Stomach (tissue), 9 donors: ENCODE measurements around the gene SCP2. TPM values are rescaled to one million over a fixed set of nuclear protein-coding genes. Genes with fewer than 3 reads are reported as not detected.

Experiments used
- DNase-seq, 2 donors: peaks; one replicate each; pipeline versions ENCODE4 v3.0.0 to v3.0.0-alpha.2; 2013 to 2019
- H3K27ac ChIP-seq, 5 donors: fragments of 200-600 bp in 4 of 5; sonication (generic) in 4 of 5; one replicate each; pipeline ENCODE4 v1.5.1; 2013 to 2019; ENCODE audit warnings: mild to moderate bottlenecking in 1 of 5, moderate library complexity in 1 of 5
- H3K27me3 ChIP-seq, 3 donors: fragments of 200-600 bp; sonication (generic); one replicate each; pipeline ENCODE4 v1.5.1; 2017 to 2019; ENCODE audit warnings: mixed run types in 1 of 3
- H3K36me3 ChIP-seq, 4 donors: fragments of 200-600 bp; sonication (generic); 1 replicate in 3 of 4; 2 replicates in 1 of 4; pipeline ENCODE4 v1.5.1; 2016 to 2019
- H3K4me1 ChIP-seq, 4 donors: fragments of 200-600 bp; sonication (generic); one replicate each; pipeline ENCODE4 v1.5.1; 2016 to 2019
- H3K4me3 ChIP-seq, 4 donors: fragments of 200-600 bp; sonication (generic) in 3 of 4; one replicate each; pipeline ENCODE4 v1.5.1; 2016 to 2019; ENCODE audit warnings: mild to moderate bottlenecking in 1 of 4
- H3K9me3 ChIP-seq, 4 donors: fragments of 200-600 bp; sonication (generic); one replicate each; pipeline ENCODE4 v1.5.1; 2016 to 2019
- EP300 ChIP-seq: sonication (generic); formaldehyde crosslinking; IDR thresholded peaks from one replicate; pipeline ENCODE4 v1.6.1; 2017; ENCODE audit warnings: antibody characterized with exemption
- POLR2A ChIP-seq, 4 donors: fragments of 450-650 bp; IDR thresholded peaks; one replicate each; pipeline ENCODE4 v1.6.1; 2016; ENCODE audit warnings: antibody characterized with exemption in 4 of 4, control low read depth in 2 of 4, mild to moderate bottlenecking in 1 of 4, moderate library complexity in 1 of 4
- POLR2AphosphoS5 ChIP-seq, 3 donors: sonication (generic); formaldehyde crosslinking; IDR thresholded peaks; one replicate each; pipeline ENCODE4 v1.6.1; 2016; ENCODE audit warnings: antibody characterized with exemption in 3 of 3
- WGBS, 5 donors: extraction: QIAGEN DNeasy Blood & Tissue Kit in 3 of 5; methylation state at CpG; one replicate each; pipeline versions ENCODE4 v1.1.5 to v1.1.7; 2013 to 2018; 5-methylcytosine and 5-hydroxymethylcytosine counted together
- intact Hi-C: fragments of 100-400 bp; cut with DNase I; formaldehyde crosslinking; loops from one replicate; pipeline ENCODE4 v1.15.1; 2023; ENCODE audit warnings: low total_unique reads
- polyA plus RNA-seq, 3 donors: library from polyadenylated mRNA; stranded (reverse); fragments of 200-250 nt; gene quantifications; one replicate each; pipeline ENCODE4 v1.2.3, GENCODE V29; 2013
- total RNA-seq, 5 donors: library from RNA; depleted of rRNA; stranded (reverse); fragments of >200 nt; gene quantifications; one replicate each; pipeline versions ENCODE4 v1.1.0 to v1.2.3, GENCODE V29; 2014 to 2016
- TF ChIP-seq, protein P1 (sequence below), 7 experiments: fragments of 450-650 bp in 4 of 7; fragments of 200-600 bp in 3 of 7; sonication (generic) in 3 of 7; IDR thresholded peaks; one replicate each; pipeline ENCODE4 v1.5.1; 2016 to 2019; ENCODE audit warnings: antibody characterized with exemption in 7 of 7, control low read depth in 2 of 7, mild to moderate bottlenecking in 1 of 7
- donor health status: healthy with polysubstance abuse.
- donor health status: Bipolar disorder and iron deficiency.
- donor health status: healthy.

The SCP2 gene
- total and polyA plus RNA-seq, 8 donors, result 45.1 to 347 (median 97.0) TPM

DNA sequence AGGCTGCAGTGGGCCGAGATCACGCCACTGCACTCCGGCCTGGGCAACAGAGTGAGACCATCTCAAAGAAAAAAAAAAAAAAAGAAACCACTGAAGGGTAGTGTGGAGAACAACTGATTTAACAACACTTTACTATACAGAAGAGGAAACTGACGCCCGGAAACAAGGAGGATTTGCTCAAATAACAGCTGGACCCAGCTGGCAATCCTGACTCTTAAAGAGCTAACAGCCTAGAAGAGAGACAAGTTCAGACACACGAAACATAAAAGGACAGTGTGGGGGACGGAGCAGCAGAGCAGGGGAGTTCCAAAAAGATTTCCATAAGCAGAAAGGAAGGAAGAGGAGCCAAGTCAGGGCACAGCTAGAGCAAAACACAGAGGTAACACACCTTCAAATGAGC lies 9.9 kb upstream of the SCP2 start:
- H3K36me3 ChIP-seq, result peaks cover 0 to 18% (median 8%) of the 10 kb centered on the region in 4 donors
- no peak overlapping the region for H3K4me3 ChIP-seq
- TF ChIP-seq, protein P1, sequence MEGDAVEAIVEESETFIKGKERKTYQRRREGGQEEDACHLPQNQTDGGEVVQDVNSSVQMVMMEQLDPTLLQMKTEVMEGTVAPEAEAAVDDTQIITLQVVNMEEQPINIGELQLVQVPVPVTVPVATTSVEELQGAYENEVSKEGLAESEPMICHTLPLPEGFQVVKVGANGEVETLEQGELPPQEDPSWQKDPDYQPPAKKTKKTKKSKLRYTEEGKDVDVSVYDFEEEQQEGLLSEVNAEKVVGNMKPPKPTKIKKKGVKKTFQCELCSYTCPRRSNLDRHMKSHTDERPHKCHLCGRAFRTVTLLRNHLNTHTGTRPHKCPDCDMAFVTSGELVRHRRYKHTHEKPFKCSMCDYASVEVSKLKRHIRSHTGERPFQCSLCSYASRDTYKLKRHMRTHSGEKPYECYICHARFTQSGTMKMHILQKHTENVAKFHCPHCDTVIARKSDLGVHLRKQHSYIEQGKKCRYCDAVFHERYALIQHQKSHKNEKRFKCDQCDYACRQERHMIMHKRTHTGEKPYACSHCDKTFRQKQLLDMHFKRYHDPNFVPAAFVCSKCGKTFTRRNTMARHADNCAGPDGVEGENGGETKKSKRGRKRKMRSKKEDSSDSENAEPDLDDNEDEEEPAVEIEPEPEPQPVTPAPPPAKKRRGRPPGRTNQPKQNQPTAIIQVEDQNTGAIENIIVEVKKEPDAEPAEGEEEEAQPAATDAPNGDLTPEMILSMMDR (IDR thresholded peaks at IDR 0.05), result no peak
- TF ChIP-seq POLR2AphosphoS5 (IDR thresholded peaks at IDR 0.05) (peak in 1 of 3 donors; percentile 35), POLR2A (IDR thresholded peaks at IDR 0.05) (no peak), EP300 (no peak)
- peak in 1 of 2 donors; percentile 58 for DNase-seq
- peaks cover 0 to 7% (median 0%) of the 10 kb centered on the region in 3 donors for H3K27me3 ChIP-seq
- intact Hi-C loops, result loop anchor here (10.0 kb wide), 1 partner anchor 268 kb away; no protein-coding TSS in a partner anchor
- peak overlapping the region in 2 of 5 donors; percentile 26 to 43 for H3K27ac ChIP-seq
- H3K4me1 ChIP-seq, result peaks cover 0 to 58% (median 39%) of the 10 kb centered on the region in 4 donors
- 69 to 82% (median 78%) methylated on average over 7 of the region's 7 CpGs for WGBS, 5 donors
- H3K9me3 ChIP-seq, result no peaks in the 10 kb centered on the region

DNA sequence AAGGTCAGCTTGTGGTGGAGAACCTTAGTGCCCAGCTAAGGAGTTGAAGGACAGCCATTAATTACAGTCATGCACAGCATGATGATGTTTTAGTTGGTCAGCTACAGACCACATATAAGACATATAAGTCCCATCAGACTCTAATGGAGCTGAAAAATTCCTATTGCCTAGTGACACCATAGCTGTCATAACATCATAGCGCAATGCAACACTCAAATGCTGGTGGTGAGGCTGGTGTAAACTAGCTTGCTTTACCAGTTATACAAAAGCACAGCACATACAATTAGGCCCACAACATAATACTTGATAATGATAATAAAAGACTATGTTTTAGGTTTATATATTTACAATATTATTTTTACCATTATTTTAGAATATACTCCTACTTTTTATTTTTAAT lies 9.5 kb upstream of the SCP2 start:
- DNase-seq, result no peak
- H3K9me3 ChIP-seq, result no peaks in the 10 kb centered on the region
- no peak for TF ChIP-seq EP300
- TF ChIP-seq POLR2AphosphoS5 (IDR thresholded peaks at IDR 0.05), result no peak
- intact Hi-C loops, result loop anchor here (10.0 kb wide), 1 partner anchor 267 kb away; no protein-coding TSS in a partner anchor
- no peak overlapping the region for H3K4me3 ChIP-seq
- H3K27me3 ChIP-seq, result peaks cover 0 to 7% (median 0%) of the 10 kb centered on the region in 3 donors
- peaks cover 0 to 13% (median 8%) of the 10 kb centered on the region in 4 donors for H3K36me3 ChIP-seq
- peaks cover 0 to 62% (median 41%) of the 10 kb centered on the region in 4 donors for H3K4me1 ChIP-seq
- H3K27ac ChIP-seq, result peak overlapping the region in 2 of 5 donors; percentile 26 to 43
- WGBS, 5 donors, result 93 to 98% (median 96%) methylated on average over 1 of the region's 1 CpG

DNA sequence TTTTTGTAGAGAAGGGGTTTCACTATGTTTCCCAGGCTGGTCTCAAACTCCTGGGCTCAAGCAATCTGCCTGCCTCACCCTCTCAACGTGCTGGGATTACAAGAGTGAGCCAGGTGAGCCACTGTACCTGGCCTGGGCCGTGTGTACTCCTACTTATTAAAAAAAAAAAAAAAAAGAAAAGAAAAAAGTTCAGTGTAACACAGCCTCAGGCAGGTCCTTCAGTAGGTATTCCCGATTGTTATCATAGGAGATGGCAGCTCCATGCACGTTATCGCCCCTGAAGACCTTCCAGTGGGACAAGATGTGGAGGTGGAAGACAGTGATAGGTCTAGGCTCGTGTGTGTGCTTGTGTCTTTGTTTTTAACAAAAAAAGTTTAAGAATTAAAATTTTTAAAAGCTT lies 8.9 kb upstream of the SCP2 start:
- Histone ChIP-seq H3K9me3 (no peaks in the 10 kb centered on the region), H3K27ac (no peak overlapping the region), H3K27me3 (peaks cover 0 to 7% (median 0%) of the 10 kb centered on the region in 3 donors), H3K36me3 (peaks cover 0 to 7% (median 5%) of the 10 kb centered on the region in 4 donors), H3K4me3 (no peak overlapping the region), H3K4me1 (peaks cover 0 to 62% (median 41%) of the 10 kb centered on the region in 4 donors)
- no peak for DNase-seq
- TF ChIP-seq POLR2AphosphoS5 (IDR thresholded peaks at IDR 0.05) (no peak), POLR2A (IDR thresholded peaks at IDR 0.05) (no peak), EP300 (no peak)
- TF ChIP-seq, protein P1 (IDR thresholded peaks at IDR 0.05), result no peak
- WGBS, 5 donors, result 62 to 82% (median 69%) methylated on average over 6 of the region's 6 CpGs
- intact Hi-C loops, result loop anchor here (10.0 kb wide), 1 partner anchor 267 kb away; no protein-coding TSS in a partner anchor

DNA sequence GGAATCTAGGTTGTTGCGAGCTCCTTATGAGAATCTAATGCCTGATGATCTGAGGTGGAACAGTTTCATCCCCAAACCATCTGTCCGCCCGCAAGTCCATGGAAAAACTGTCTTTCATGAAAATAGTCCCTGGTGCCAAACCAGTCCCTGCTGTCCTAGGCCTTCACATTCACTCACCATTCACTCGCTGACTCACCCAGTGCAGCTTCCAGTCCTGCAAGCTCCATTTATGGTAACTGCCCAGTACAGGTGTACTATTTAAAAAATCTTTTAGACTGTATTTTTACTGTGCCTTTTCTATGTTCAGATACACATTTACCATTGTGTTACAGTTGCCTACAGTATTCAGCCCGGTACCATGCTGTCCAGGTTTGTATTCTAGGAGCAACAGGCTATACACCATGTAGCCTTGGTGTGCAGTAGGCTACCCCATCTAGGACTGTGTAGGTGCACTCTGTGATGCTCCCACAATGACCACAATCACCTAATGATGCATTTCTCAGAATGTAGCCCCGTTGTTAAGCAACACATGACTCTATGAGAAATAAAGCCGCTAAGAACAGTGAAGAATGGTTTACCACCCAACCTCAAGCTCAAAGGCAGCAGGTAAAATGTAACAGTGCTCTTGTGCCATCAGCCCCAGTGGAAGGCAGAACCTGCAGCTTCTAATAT lies 7.9 kb upstream of the SCP2 start:
- Histone ChIP-seq H3K36me3 (no peaks in the 10 kb centered on the region), H3K27me3 (peaks cover 0 to 7% (median 0%) of the 10 kb centered on the region in 3 donors), H3K27ac (peak overlapping the region in 3 of 5 donors; percentile 13 to 41 (median 41)), H3K9me3 (no peaks in the 10 kb centered on the region), H3K4me3 (no peak overlapping the region), H3K4me1 (peaks cover 0 to 62% (median 41%) of the 10 kb centered on the region in 4 donors)
- no peak for DNase-seq
- 88 to 94% (median 91%) methylated on average over 7 of the region's 7 CpGs for WGBS, 5 donors
- intact Hi-C loops, result loop anchor here (10.0 kb wide), 1 partner anchor 266 kb away; no protein-coding TSS in a partner anchor
- TF ChIP-seq POLR2A (IDR thresholded peaks at IDR 0.05), result no peak
- no peak for TF ChIP-seq EP300
- TF ChIP-seq POLR2AphosphoS5 (IDR thresholded peaks at IDR 0.05), result no peak
- TF ChIP-seq, protein P1 (IDR thresholded peaks at IDR 0.05), result no peak
